VCaP (cell line): ENCODE results near the gene PDXDC1.
A peak's percentile ranks its signal among the peaks of the same experiment; 100 is the strongest.
"Not testable (repeated sequence)": the region's sequence is repeated elsewhere in the genome, so short reads cannot be mapped to it uniquely, and the experiment has no call there.

Experiments used
- H3K27ac ChIP-seq: fragments of 450-650 bp; 2 replicates; pipeline ENCODE4 v1.5.1; 2017
- TF ChIP-seq, protein P1 (sequence below): fragments of 450-650 bp; conservative IDR thresholded peaks from 2 replicates; pipeline ENCODE4 v1.5.1; 2017; ENCODE audit warnings: mild to moderate bottlenecking, moderate library complexity

Gene PDXDC1

DNA sequence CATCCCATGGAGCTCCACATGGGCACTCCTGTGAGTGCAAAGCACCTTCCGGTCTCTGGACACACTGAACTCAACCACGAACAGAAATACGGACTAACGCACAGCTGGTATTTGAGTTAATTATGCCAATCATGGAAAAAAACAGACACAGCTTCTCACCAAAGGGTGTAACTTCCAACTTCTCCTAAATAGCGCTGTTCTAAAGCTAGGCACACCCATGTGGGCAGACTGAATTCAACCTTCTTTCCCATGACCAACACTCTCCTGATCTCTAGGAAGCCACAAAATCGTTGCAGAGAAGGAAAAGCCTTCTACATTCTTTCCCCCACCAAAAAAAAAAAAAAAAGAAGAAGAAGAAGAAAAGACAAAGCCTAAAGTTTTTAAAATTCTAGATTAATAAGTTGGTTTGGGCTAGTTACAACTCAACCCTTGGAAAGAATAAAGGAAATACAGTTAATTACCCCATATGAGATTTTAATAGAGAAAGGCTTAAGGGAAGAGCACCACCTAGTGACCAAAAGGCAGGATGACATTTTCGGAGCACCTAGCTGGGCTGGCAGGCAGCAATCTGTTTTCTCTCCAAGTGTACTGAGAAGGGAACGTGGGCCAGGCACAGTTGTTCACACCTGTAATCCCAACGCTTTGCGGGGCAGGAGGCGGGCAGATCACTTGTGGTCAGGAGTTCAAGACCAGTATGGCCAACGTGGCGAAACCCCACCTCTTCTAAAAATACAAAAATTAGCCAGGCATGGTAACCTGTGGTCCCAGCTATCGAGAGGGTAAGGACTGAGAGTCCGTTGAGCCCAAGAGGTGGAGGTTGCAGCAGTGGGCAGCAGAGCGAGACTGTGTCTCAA is 97.3 kb downstream of the PDXDC1 start:
- TF ChIP-seq, protein P1, sequence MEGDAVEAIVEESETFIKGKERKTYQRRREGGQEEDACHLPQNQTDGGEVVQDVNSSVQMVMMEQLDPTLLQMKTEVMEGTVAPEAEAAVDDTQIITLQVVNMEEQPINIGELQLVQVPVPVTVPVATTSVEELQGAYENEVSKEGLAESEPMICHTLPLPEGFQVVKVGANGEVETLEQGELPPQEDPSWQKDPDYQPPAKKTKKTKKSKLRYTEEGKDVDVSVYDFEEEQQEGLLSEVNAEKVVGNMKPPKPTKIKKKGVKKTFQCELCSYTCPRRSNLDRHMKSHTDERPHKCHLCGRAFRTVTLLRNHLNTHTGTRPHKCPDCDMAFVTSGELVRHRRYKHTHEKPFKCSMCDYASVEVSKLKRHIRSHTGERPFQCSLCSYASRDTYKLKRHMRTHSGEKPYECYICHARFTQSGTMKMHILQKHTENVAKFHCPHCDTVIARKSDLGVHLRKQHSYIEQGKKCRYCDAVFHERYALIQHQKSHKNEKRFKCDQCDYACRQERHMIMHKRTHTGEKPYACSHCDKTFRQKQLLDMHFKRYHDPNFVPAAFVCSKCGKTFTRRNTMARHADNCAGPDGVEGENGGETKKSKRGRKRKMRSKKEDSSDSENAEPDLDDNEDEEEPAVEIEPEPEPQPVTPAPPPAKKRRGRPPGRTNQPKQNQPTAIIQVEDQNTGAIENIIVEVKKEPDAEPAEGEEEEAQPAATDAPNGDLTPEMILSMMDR, result peak; percentile 44
- H3K27ac ChIP-seq, result not testable (repeated sequence)

DNA sequence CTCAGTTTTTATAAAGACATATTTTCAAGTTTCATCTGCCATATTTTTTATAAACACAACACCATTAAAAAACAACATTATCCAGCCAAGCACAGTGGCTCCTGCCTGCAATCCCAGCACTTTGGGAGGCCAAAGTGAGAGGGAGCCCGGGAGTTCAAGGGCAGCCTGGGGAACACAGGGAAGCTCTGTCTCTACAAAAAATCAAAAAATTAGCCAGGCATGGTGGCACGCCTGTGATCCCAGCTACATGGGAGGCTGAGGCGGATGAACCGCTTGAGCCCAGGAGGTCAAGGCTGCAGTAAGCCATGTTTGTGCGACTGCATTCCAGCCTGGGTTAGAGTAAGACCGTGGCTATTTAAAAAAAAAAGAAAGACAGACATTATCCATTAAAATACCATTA is 98.3 kb downstream of the PDXDC1 start:
- no peak overlapping the region for H3K27ac ChIP-seq
- TF ChIP-seq, protein P1, result no peak

DNA sequence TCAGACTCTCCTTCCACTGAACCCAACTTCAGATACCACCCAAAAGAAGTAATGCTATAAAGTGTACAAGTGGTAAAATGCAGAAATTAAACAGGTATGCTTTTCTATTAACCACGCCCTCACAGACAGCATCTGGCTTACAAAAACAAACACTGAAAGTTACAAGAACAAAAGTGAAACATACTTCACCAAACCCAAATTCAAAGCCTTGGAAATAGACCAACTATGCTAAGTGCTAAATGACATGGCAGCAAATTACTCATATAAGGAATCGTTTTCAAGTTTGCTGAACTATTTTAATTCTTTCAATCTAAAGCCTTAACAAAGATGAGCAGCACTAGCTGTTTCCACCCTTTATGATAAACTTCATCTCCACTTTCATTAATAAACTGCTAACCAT is 101.3 kb downstream of the PDXDC1 start:
- H3K27ac ChIP-seq, result not testable (repeated sequence)

DNA sequence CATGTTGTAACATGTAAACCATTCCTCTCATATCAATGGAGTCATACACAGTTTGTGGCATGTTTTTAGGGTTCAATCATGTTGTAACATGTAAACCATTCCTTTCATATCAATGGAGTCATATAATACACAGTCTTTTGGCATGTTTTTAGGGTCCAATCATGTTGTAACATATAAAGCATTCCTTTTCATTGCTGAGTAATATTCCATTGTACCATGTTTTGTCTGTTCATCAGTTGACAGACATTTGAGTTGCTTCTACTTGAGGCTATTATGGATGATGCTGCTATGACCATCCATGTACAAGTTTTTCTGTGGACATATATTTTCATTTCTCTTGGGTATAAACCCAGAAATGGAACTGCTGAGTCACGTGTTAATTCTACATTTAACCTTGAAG is 106.1 kb downstream of the PDXDC1 start:
- not testable (repeated sequence) for H3K27ac ChIP-seq

DNA sequence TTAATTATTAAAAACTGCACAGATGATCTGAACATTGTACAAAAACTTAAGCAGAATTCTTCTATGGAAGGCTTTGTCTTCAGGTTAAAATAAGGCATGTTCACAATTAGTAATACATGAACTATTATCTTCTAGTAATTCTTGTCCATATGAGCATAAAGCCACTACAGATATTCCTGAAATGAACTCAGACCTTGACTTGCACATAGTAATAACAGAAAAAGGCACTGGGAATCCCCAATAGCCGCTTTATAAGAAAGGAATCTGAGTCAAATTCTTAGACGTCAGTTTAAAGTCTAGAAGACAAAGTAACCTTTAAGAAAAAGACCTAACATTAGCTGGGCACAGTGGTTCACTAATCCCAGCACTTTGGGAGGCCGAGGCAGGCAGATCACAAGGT is 108.0 kb downstream of the PDXDC1 start:
- H3K27ac ChIP-seq, result not testable (repeated sequence)

DNA sequence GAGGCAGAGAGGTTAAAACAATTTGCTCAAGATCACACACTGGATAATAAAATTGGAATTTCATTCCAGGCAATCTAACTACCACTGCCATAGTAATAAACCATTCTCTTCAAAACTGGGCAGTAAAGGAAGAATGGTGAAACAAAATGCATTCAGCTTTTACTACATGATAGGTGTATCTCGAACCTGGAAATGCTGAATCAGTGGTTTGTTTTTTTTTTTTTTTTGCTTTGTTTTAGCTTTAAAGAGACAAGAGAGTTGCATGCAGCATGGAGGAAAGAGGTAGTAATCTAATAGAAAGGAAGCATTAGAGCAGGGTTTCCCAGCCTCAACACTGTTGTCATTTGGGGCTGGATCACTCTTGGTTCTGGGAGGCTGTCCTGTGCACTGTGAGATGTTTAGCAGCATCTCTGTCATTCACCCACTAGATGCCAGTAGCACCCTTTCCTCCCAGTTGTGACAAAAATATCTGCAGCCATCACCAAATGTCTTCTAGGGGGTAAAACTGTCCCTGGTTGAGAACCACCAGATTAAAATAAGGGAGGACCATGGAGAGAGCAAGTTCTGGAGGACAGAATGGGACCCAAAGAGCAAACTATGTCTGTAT is 115.9 kb downstream of the PDXDC1 start:
- TF ChIP-seq, protein P1, result peak; percentile 18; the same call in 1 of the 2 replicates
- H3K27ac ChIP-seq, result not testable (repeated sequence)

DNA sequence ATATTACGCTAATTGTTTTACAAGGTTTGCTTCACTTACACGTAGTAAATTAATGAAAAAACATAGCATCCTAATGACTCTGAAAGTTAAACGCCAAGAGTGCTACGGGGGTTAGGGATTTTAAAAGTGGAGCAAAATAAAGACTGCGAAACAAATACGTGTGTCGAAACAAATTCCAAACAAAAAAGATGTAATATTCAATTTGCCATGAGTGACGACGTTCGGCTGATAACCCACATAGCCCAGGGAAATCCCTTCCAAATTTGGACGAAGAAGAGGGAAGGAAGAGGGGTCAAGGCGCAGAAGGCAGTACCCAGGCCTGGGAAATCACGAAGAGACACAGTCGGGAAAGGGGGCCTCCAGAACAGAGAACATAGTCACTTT is 118.7 kb downstream of the PDXDC1 start:
- peak overlapping the region; percentile 41 for H3K27ac ChIP-seq

DNA sequence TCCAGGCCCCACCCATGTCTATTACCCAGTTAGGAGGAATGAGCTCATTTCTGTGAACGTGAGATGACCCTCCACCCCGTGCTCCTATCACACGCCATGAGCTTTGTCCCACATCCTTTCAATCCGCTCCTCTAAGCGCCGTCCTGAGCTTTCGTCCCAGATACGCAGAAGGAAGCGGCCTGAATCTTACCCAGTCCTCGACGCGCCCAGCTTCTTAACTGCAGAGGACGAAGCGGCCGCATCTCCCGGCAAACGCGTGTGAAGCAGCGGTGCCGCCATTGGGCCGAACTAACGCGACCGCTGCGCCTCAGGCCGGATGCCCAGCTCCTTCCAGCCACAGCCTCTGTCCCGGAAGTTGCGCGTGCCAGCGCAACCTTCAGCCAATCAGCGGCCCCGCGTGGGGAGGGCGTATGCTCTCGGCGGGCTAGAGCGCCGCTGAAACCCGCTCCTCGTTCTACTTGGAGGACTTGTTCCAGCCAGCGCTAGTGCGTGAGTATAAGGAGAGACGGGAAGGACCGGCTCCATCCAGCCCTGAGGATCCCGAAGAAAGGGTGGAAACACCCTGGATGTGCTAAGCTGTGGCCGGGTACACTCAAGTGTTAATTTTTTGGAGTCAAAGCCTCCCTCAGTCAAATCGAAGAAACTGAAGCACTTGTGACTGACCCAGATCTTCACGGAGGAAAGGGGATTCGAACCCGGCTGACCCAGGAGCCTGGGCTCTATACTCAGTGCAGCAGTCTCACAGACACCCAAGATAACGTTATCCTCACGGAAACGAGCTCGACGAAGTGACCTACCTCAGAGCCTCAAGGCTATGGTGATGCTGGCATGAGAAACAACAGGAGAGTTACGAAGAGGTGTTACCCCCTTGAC is 119.4 kb downstream of the PDXDC1 start, which contains the start of gene RRN3:
TSS of gene RRN3 (minus strand) at position 318 of the 873 bp plus-strand sequence. CDS start at position 279, 39 bp downstream.
- H3K27ac ChIP-seq, result peak within 1 kb of the TSS; percentile 41

DNA sequence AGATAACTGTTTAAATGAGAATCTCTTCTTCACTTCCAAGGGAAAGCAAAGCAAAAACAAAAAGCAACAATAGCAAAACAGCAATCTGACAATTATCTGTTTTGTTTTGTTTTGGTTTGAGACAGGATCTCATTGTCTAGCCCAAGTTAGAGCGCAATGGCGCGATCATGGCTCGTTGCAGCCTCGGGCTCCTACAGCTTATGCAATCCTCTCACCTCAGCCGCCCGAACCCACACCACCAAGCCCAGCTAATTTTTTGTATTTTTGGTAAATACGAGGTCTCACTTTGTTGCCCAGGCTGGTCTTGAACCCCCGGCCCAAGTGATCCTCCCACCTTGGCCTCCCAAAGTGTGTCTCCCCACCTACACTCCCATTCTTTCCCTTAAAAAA is 121.8 kb downstream of the PDXDC1 start:
- H3K27ac ChIP-seq, result not testable (repeated sequence)

DNA sequence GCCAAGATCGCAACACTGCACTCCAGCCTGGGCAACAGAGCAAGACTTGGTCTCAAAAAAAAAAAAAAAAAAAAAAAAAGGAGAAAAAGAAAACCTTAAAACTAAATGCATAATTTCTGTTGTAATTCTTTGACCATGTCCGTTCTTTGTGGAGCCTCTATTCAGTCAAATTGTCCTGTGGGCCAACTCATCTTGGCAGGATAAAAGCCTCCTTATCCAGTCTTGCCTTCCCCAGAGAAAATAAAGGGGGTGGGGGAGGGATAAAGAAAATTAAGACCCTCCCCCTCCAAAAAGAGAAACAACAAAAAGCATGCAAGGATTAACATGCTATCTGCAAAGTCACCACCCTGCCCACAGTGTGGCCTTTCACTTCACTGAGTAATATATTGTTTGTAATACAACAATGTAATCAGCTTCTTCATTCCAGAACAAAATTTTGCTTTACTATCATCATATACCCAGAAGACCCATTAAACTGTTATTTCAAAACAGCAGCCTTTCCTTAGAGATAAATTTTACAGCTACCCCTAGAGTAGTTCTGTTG is 124.6 kb downstream of the PDXDC1 start:
- H3K27ac ChIP-seq, result not testable (repeated sequence)

DNA sequence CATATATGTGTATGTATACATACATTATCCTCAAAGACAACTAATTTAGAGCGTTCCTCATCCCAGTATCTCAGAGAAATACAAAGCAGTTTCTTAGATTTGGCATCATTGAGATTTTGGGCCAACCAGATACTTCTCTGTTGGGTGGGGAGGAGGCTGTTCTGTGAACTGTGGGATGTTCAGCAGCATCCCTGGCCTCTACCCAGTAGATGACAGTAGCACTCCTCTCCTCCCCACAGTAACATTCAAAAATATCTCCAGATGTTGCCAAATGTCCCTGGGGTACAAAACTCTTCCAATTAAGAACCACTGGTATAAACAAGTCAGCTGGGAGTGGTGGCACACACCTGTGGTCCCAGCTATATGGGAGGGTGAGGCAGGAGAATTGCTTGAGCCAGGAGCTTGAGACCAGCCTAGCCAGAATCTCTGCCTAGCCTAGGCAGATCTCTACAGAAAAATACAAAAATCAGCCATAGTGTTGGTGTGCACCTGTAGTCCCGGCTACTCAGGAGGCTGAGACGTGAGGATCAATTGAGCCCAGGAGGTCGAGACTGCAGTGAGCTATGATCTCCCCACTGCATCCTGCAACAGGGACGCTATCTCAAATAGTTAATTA is 125.7 kb downstream of the PDXDC1 start:
- H3K27ac ChIP-seq, result not testable (repeated sequence)

DNA sequence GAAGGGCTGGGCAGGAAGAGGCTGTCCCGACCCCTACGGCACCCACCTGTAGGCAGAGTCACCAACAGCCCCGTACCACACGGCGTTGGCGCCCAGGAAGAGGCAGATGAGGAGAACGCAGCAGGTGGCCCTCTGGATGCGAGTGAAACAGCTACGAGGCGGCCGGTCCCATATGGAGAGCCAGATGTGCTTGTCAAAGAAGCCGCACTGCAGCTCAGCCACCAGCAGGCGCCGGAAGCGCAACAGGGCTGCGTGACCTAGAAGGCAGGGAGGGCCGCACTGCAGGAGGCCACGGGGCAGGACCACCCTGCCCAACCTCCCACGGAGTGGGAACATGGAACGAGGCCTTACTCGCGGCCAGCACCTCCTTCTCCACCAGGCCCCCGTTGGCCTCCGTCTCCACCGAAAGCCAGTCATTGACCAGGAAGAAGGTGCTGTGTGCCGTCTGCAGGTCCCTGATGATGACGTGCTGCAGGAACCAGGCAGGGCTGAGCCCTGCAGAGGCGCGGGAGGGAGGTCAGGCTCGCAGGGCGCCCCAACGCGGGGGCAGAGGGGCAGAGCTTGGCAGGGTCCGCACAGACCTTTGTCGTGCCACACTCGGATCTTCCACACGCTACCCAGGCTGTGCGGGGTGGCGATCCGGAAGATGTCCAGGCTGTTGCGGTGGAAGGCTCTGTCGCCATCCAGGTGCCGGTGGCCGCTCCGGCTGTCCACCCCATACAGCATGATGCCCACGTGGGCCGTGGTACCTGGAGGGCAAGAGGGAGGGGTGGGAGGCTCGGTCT is 153.0 kb downstream of the PDXDC1 start:
- H3K27ac ChIP-seq, result not testable (repeated sequence)

DNA sequence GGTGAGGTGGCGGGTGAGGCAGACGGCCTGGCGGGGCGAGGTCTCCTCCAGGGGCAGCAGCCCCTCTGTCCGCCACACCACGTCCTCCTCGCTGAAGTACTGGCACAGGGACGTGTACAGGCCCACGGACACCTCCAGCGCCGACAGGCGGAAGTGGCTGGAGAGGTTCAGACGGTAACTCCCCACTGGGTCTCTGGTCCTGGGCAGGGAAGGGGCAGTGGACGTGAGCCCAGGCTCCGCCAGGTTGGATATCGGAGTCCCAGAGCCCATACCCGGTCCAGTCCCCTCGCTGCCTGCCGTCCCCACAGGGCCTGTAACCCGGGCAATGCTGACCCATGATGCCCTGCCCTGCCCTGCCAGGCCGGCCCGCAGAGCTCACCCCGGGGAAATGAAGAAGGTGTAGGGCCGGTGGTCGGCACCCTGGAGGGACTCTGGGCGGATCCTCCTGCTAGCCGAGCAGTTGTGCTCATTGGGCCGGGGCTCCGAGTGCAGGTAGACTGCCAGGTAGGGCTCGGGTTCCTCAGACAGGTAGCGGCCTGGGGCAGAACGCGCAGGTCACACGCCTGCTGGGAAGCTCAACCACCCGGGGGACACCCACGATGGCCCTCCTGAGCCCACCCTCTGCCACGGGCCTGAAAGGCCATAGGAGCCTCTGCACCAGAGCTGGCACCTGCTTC is 155.6 kb downstream of the PDXDC1 start:
- not testable (repeated sequence) for H3K27ac ChIP-seq

DNA sequence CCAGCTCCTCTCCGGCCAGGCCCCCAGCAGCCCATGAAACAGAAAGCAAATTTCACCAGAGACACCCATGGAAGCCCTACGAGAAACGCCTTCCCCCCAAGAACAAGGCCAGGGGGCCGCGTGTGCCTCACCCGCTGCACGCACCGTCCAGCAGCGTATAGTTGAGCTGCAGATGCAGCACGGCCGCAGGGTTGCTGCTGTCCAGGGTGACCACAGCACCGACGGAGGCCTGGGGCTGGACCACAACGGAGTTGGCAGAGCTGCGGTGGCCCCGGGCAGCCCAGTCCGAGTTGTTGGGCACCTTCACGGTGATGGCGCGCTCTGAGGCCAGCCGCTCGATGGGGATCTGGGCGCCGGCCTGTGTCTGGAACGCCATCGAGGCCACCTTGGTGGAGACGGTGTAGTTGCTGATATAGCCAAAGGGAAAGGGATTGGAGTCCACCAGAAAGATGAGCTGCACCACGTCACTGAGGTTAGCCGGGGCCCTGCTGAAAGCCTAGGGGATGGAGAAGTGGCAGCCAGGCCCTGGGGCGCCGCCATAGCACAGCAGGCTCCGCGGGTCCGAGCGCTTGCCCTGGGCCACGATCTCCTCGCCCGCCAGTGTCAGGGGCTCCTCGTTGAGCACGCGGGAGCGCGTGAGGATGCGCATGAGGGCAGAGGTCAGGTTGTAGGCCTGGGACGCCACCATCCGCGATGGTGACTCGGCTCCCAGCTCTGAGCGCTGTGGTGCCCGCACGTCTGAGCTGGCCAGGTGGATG is 156.3 kb downstream of the PDXDC1 start:
- not testable (repeated sequence) for H3K27ac ChIP-seq
